Measurements from ENCODE around the gene BTNL3.

BTNL3 gene

GRCh38 chr5:181040631-181040945 is 51.9 kb downstream of the BTNL3 start:
- TF ChIP-seq CTCF (IDR thresholded peaks at IDR 0.05): no peak

GRCh38 chr5:181041043-181041442 is 52.4 kb downstream of the BTNL3 start:
- no peak for TF ChIP-seq CTCF (IDR thresholded peaks at IDR 0.05)

GRCh38 chr5:181042036-181042713 is 53.5 kb downstream of the BTNL3 start:
- no peak for TF ChIP-seq CTCF (IDR thresholded peaks at IDR 0.05)

GRCh38 chr5:181042722-181043121 is 54.1 kb downstream of the BTNL3 start:
- no peak for TF ChIP-seq CTCF (IDR thresholded peaks at IDR 0.05)

- no peak for TF ChIP-seq CTCF (IDR thresholded peaks at IDR 0.05)
Observed at GRCh38 chr5:181043285-181044092, 54.8 kb downstream of the BTNL3 start.

DNA sequence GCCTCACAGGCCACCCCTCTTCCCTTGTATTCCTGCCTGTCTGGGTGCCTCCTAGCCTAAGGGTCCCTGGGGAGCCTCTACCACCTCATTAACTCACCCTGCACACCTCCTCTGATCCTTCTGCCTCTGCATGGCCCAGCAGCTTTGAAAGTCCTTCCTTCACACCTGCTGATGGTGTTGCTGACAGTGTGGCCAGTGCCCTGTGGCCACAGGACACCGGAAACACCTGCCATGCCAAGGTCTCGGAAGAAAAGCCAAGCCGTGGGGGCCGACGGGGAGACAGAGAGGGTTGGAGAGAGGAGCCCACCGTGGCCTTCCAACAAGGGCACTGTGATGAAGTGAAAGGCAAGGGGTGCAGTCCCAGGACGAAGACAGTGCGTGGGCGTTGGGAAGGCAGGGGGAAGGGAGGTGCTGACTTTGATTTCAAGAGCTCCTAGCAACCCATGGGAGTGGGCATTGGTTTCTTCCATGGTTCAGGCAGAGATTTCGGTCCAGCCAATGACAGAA is 55.5 kb downstream of the BTNL3 start:
- TF ChIP-seq CTCF (IDR thresholded peaks at IDR 0.05): no peak

GRCh38 chr5:181044662-181045305 is 56.1 kb downstream of the BTNL3 start:
- TF ChIP-seq CTCF (IDR thresholded peaks at IDR 0.05): no peak

Measured in LNCAP (cell line).